GM12892 (cell line): ENCODE data around the gene TRAPPC4.

Experiments
- POLR2A ChIP-seq: IDR thresholded peaks from 2 replicates; pipeline ENCODE4 v1.6.1; 2011; ENCODE audit warnings: low read depth, low read length, control low read depth
- POLR2AphosphoS5 ChIP-seq: IDR thresholded peaks from 2 replicates; pipeline ENCODE4 v1.6.1; 2011; ENCODE audit warnings: low read depth, low read length, control low read depth
- TAF1 ChIP-seq: IDR thresholded peaks from 2 replicates; pipeline ENCODE4 v1.6.1; 2011; ENCODE audit warnings: low read depth, mild to moderate bottlenecking, control low read depth, low read length, borderline replicate concordance

GRCh38 chr11:119044708-119045107 lies 26.1 kb downstream of the TRAPPC4 start:
- TF ChIP-seq POLR2A (no peak), TAF1 (no peak), POLR2AphosphoS5 (no peak)
